GM19043 (cell line): ENCODE results near the gene LIF.
"Not testable (repeated sequence)": the region's sequence is repeated elsewhere in the genome, so short reads cannot be mapped to it uniquely, and the experiment has no call there.

Experiments
- ATAC-seq: cut with Tn5 transposase; IDR thresholded peaks from one replicate; pipeline ENCODE4 v1.9.1; 2021; ENCODE audit warnings: low read depth; ENCODE audit not compliant: unreplicated experiment

The LIF gene

GRCh38 chr22:30245181-30245984 is 1.2 kb downstream of the LIF start:
- ATAC-seq = no peak

GRCh38 chr22:30244641-30245040 is 1.9 kb downstream of the LIF start:
- ATAC-seq = no peak

- no peak for ATAC-seq
Observed at GRCh38 chr22:30244066-30244465, 2.5 kb downstream of the LIF start.

GRCh38 chr22:30243661-30244060 is 2.9 kb downstream of the LIF start:
- no peak for ATAC-seq

- ATAC-seq = no peak
Observed at GRCh38 chr22:30241576-30242371, 4.8 kb downstream of the LIF start.

GRCh38 chr22:30240541-30241417 is 5.8 kb downstream of the LIF start:
- no peak for ATAC-seq

- ATAC-seq = no peak
Observed at GRCh38 chr22:30239488-30240405, 6.8 kb downstream of the LIF start.

- ATAC-seq = no peak
Observed at GRCh38 chr22:30238661-30239487, 7.7 kb downstream of the LIF start.

GRCh38 chr22:30238136-30238535 is 8.4 kb downstream of the LIF start:
- ATAC-seq = no peak

GRCh38 chr22:30236875-30237274 is 9.7 kb downstream of the LIF start:
- no peak for ATAC-seq

- no peak for ATAC-seq
Observed at GRCh38 chr22:30235687-30236170, 10.8 kb downstream of the LIF start.

- ATAC-seq = no peak
Observed at GRCh38 chr22:30234786-30235470, 11.6 kb downstream of the LIF start.

- not testable (repeated sequence) for ATAC-seq
Observed at GRCh38 chr22:30234325-30234724, 12.2 kb downstream of the LIF start.

- ATAC-seq = no peak
Observed at GRCh38 chr22:30233582-30233981, 13.0 kb downstream of the LIF start.

GRCh38 chr22:30232716-30233218 is 13.8 kb downstream of the LIF start:
- ATAC-seq = no peak

GRCh38 chr22:30230787-30231461 is 15.6 kb downstream of the LIF start:
- no peak for ATAC-seq

GRCh38 chr22:30230330-30230729 is 16.2 kb downstream of the LIF start:
- no peak for ATAC-seq
